Upper lobe of left lung (tissue), 6 donors: Measurements from ENCODE around the gene RPL34. TPM values are rescaled to one million over a fixed set of nuclear protein-coding genes. Genes with fewer than 3 reads are reported as not detected.

Source experiments
- ATAC-seq, 2 donors: fragments of 200-7000 bp; cut with Tn5 transposase; one replicate each; pipeline ENCODE4 v1.9.1; 2022; ENCODE audit warnings: mild to moderate bottlenecking in 2 of 2, moderate library complexity in 2 of 2; ENCODE audit not compliant: low FRiP score in 2 of 2
- DNase-seq, 2 donors: peaks; one replicate each; pipeline ENCODE4 v3.0.0-alpha.2; 2019 to 2020
- H3K27ac ChIP-seq, 4 donors: fragments of 200-600 bp; sonication (generic); one replicate each; pipeline ENCODE4 v1.5.1; 2016 to 2019
- H3K27me3 ChIP-seq, 4 donors: fragments of 200-600 bp; sonication (generic); one replicate each; pipeline ENCODE4 v1.5.1; 2017 to 2019
- H3K36me3 ChIP-seq, 4 donors: fragments of 200-600 bp; sonication (generic); one replicate each; pipeline ENCODE4 v1.5.1; 2016 to 2019
- H3K4me1 ChIP-seq, 4 donors: fragments of 200-600 bp; sonication (generic); one replicate each; pipeline ENCODE4 v1.5.1; 2018 to 2019
- H3K4me3 ChIP-seq, 4 donors: fragments of 200-600 bp; sonication (generic); one replicate each; pipeline ENCODE4 v1.5.1; 2017 to 2019; ENCODE audit warnings: mild to moderate bottlenecking in 2 of 4, moderate library complexity in 1 of 4
- H3K9me3 ChIP-seq, 4 donors: fragments of 200-600 bp; sonication (generic); one replicate each; pipeline ENCODE4 v1.5.1; 2018 to 2019
- CTCF ChIP-seq, 6 experiments: fragments of 450-650 bp in 4 of 6; fragments of 200-600 bp in 2 of 6; sonication (generic) in 2 of 6; IDR thresholded peaks; one replicate each; pipeline ENCODE4 v1.5.1; 2016 to 2019; ENCODE audit warnings: antibody characterized with exemption in 6 of 6
- EP300 ChIP-seq, 4 donors: sonication (generic); formaldehyde crosslinking; IDR thresholded peaks; one replicate each; pipeline ENCODE4 v1.5.1; 2017; ENCODE audit warnings: antibody characterized with exemption in 4 of 4, control low read depth in 2 of 4
- POLR2A ChIP-seq, 4 donors: fragments of 450-650 bp; IDR thresholded peaks; one replicate each; pipeline ENCODE4 v1.5.1; 2016 to 2017; ENCODE audit warnings: antibody characterized with exemption in 4 of 4, mild to moderate bottlenecking in 2 of 4
- POLR2AphosphoS5 ChIP-seq, 2 donors: sonication (generic); formaldehyde crosslinking; IDR thresholded peaks; one replicate each; pipeline ENCODE4 v1.5.1; 2017; ENCODE audit warnings: antibody characterized with exemption in 2 of 2
- WGBS, 2 donors: methylation state at CpG; one replicate each; pipeline ENCODE4 v1.1.5; 2017 to 2018; 5-methylcytosine and 5-hydroxymethylcytosine counted together
- total RNA-seq, 6 donors: library from RNA; depleted of rRNA in 4 of 6; stranded (reverse); fragments of >200 nt in 4 of 6; gene quantifications; one replicate each; pipeline versions ENCODE4 v1.1.0 to v1.2.1, GENCODE V29; 2016 to 2021
- donor health status: DM: no; HTN: no; CAD: no; lungs with moderate emphysema.
- donor health status: DM: no; HTN: yes; CAD: no; lungs with severe emphysema.

The RPL34 gene
- total RNA-seq, 6 donors from 2014 or later = 181 to 1,016 (median 526) TPM

GRCh38 chr4:108649863-108650211, 29.5 kb downstream of the RPL34 start:
- Histone ChIP-seq H3K9me3 (no peaks in the 10 kb centered on the region), H3K27ac (peak overlapping the region in 1 of 4 donors; percentile 79), H3K4me3 (peak overlapping the region in 3 of 4 donors; percentile 72 to 85 (median 83)), H3K27me3 (no peaks in the 10 kb centered on the region), H3K36me3 (no peaks in the 10 kb centered on the region), H3K4me1 (peaks cover 8 to 30% (median 14%) of the 10 kb centered on the region in 4 donors)
- 2 to 3% methylated on average over 6 of the region's 6 CpGs for WGBS, 2 donors
- no peak for TF ChIP-seq EP300 (IDR thresholded peaks at IDR 0.05)
- TF ChIP-seq CTCF (IDR thresholded peaks at IDR 0.05) = no peak
- TF ChIP-seq POLR2AphosphoS5 (IDR thresholded peaks at IDR 0.05) = no peak
- no peak for TF ChIP-seq POLR2A (IDR thresholded peaks at IDR 0.05)
- ATAC-seq (no peak), DNase-seq (no peak)

GRCh38 chr4:108650212-108651013, 30.0 kb downstream of the RPL34 start, which contains the start of gene OSTC:
Gene OSTC (plus strand): TSS chr4:108650599. CDS start chr4:108650656, 57 bp downstream.
- Histone ChIP-seq H3K27me3 (no peaks in the 10 kb centered on the region), H3K4me1 (peaks cover 8 to 30% (median 14%) of the 10 kb centered on the region in 4 donors), H3K4me3 (peak within 1 kb of the TSS; percentile 70 to 85 (median 78)), H3K27ac (peak within 1 kb of the TSS; percentile 79 to 89 (median 86)), H3K36me3 (no peaks in the 10 kb centered on the region), H3K9me3 (no peaks in the 10 kb centered on the region)
- TF ChIP-seq CTCF (IDR thresholded peaks at IDR 0.05) = peak in 1 of 6 experiments; percentile 6
- peak in 1 of 4 donors; percentile 77 for TF ChIP-seq POLR2A (IDR thresholded peaks at IDR 0.05)
- no peak for TF ChIP-seq EP300 (IDR thresholded peaks at IDR 0.05)
- peak; percentile 72 to 78 for TF ChIP-seq POLR2AphosphoS5 (IDR thresholded peaks at IDR 0.05)
- ATAC-seq (peak; percentile 97 to 99), DNase-seq (peak; percentile 96)
- 0 to 1% methylated on average over 40 to 45 of the region's 45 CpGs for WGBS, 2 donors

- Histone ChIP-seq H3K4me1 (peaks cover 8 to 30% (median 14%) of the 10 kb centered on the region in 4 donors), H3K27me3 (no peaks in the 10 kb centered on the region), H3K4me3 (peak overlapping the region; percentile 70 to 85 (median 78)), H3K36me3 (peaks cover 0 to 8% (median 0%) of the 10 kb centered on the region in 4 donors), H3K9me3 (no peaks in the 10 kb centered on the region), H3K27ac (peak overlapping the region; percentile 79 to 89 (median 86))
- TF ChIP-seq POLR2AphosphoS5 (IDR thresholded peaks at IDR 0.05) = no peak
- TF ChIP-seq EP300 (IDR thresholded peaks at IDR 0.05) = no peak
- TF ChIP-seq POLR2A (IDR thresholded peaks at IDR 0.05) = no peak
- WGBS, 2 donors = 6% methylated on average over 9 of the region's 9 CpGs
- ATAC-seq = peak in 1 of 2 donors; percentile 71
- DNase-seq = no peak
These were observed 30.8 kb downstream of the RPL34 start for GRCh38 chr4:108651014-108651791.

- no peak for DNase-seq
These were observed 42.3 kb downstream of the RPL34 start for GRCh38 chr4:108662629-108663028.

More at GRCh38 chr4:108662629-108663028, 42.3 kb downstream of the RPL34 start:
- no peaks in the 10 kb centered on the region for H3K9me3 ChIP-seq
- H3K36me3 ChIP-seq = peaks cover 0 to 84% (median 27%) of the 10 kb centered on the region in 4 donors
- H3K4me1 ChIP-seq = no peaks in the 10 kb centered on the region
- WGBS, 2 donors = 74 to 81% methylated on average over 3 of the region's 3 CpGs
- no peak overlapping the region for H3K4me3 ChIP-seq
- H3K27me3 ChIP-seq = no peaks in the 10 kb centered on the region
- H3K27ac ChIP-seq = no peak overlapping the region
- TF ChIP-seq POLR2A (IDR thresholded peaks at IDR 0.05) (no peak), CTCF (IDR thresholded peaks at IDR 0.05) (no peak), POLR2AphosphoS5 (IDR thresholded peaks at IDR 0.05) (no peak), EP300 (IDR thresholded peaks at IDR 0.05) (no peak)
- no peak for ATAC-seq
